GM19468 (cell line): Measurements from ENCODE around the gene COL15A1.
"Not testable (repeated sequence)": the region's sequence is repeated elsewhere in the genome, so short reads cannot be mapped to it uniquely, and the experiment has no call there.

Source experiments
- ATAC-seq: cut with Tn5 transposase; IDR thresholded peaks from one replicate; pipeline ENCODE4 v1.9.1; 2021; ENCODE audit warnings: mild to moderate bottlenecking, moderate library complexity, moderate number of reproducible peaks; ENCODE audit not compliant: unreplicated experiment; ENCODE audit errors: extremely low read depth

The COL15A1 gene

DNA sequence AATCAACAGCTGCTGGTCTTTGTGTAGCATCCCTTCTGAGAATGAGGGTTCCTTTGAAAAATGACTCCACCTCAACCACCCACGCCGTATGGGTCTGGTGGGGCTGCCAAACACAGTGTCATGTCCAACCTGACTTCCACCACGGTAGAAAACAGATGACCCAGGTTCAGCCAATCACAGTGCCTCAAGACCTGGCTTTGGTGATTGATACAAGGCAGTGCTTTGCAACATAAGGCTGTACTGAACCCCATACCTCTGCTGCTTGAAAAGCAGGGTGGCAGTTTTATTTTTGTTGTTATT is 149.7 kb downstream of the COL15A1 start:
- ATAC-seq: no peak

DNA sequence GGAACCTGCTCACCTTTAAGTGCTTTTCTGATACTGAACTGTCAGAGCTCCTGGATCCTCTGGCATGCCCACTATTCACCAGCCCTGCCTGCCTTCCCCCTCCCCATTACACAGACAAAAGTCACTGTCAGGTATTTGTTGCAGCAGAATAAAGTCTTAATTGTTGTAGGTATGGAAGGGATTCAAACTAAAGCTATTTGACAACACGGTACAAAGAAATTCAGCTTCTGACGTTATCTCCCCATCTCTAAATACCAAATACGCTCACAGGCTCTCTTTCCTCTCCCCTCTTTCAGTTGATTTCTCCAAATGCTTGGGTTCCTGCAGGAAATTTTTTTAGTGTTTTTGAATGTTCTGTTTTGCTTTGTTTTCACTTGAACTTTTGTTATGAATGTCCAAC is 151.9 kb downstream of the COL15A1 start:
- ATAC-seq: no peak

DNA sequence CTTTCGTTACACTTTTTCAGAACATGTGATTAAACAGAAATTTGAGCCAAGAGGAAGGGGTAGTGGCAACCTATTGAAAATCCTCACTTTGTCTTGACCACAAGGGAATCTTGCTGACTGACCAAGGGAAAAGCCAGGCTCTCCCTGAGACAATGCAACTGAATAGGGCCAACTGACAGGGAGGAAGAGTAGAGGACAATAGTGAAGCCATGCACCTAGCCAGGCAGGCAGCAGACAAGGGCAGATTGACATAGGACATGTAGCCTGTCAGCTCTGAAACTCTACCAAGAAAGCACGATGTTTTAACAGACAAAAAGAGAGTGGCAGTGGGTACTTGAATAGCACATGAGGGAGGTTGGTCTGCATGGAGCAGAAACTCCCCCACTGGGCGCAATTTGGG is 152.7 kb downstream of the COL15A1 start:
- no peak for ATAC-seq

DNA sequence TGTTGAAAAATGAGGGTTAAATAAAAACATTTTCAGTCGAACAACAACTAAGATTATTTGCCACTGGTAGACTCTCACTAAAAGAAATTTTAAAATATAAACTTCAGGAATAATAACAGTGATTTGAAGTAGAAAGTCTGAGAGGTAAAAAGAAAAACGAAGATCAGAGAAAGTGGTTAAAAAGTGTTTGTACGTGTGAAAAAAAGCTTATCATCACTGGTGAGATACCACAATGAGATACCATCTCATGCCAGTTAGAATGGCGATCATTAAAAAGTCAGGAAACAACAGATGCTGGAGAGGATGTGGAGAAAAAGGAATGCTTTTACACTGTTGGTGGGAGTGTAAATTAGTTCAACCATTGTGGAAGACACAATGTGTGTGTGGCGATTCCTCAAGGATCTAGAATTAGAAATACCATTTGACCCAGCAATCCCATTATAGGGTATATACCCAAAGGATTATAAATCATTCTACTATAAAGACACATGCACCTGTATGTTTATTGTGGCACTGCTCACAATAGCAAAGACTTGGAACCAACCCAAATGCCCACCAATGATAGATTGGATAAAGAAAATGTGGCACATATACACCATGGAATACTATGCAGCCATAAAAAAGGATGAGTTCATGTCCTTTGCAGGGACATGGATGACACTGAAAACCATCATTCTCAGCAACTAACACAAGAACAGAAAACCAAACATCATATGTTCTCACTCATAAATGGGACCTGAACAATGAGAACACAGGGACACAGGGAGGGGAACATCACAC is 156.3 kb downstream of the COL15A1 start:
- not testable (repeated sequence) for ATAC-seq

DNA sequence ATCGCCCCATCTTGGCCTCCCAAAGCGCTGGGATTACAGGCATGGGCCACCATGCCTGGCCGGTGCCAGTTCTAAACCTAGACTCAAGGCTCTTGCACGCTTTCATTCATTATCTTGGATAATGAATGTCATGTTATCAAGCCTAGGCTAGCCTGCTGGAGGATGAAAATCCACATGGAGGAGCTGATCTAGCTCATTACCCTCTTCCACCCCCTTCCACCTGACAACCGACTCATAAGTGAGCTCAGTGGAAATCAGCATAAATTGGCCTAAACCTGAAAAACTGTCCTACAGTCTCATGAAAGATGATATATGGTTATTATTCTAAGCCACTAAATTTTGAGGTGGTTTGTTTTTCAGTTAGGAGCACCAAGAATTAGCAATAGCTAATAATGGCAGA is 157.6 kb downstream of the COL15A1 start:
- ATAC-seq: no peak

DNA sequence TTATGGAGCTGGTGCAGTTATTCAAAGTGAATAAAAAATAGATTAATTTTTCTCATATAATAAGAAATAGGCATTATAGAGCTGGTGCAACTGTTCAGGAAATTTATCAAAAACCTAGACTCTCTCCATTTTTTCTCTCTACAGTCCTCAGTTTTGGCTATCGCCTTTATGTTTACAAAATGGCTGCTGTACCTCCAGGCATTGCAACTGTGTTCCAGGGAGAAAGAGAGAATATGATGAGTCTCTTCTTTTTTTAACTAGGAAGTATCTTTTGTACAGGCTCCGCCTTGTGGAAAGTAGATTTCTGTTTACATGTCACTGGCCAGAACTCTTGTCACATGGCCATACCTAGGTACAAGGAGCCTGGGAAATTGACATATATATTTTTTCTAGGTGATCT is 158.1 kb downstream of the COL15A1 start:
- no peak for ATAC-seq

DNA sequence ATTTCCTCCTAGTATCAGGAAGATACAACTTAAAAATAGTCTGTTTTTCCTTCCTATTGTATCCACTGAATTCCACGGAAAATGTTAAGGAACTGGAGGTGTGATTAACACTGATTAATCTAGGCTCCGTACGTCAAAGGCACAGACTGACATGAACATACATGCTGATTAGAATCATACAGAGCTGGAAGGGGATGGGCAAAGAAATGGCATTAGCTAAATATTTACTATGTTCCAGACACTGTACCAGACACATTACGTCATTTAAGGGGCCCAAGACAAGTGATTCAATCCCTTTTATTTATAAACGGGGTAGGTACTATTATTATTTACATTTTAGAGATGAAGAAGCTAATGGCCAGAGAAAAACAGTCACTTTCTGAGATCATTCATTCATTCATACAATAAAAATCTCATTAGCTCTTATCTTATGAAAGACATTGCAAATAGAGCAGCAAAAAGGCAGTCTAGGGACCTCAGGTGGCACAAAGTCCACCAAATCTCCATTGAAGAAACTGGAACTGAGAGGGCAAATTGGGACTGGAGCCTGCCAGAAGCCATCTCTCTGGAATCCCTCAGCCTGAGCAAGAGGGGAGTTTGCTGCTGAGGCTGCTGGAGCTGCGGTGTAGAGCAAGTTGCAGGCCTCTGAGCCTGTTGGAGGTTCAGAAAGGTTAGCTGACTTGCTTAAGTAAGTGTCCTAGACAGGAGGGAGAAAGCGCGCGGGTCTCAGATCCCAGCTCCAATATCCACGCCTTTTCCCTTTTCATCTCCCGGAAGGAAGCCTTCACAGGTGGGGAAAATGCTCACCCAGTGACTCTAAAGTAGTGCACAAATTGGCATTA is 159.6 kb downstream of the COL15A1 start:
- ATAC-seq: no peak

DNA sequence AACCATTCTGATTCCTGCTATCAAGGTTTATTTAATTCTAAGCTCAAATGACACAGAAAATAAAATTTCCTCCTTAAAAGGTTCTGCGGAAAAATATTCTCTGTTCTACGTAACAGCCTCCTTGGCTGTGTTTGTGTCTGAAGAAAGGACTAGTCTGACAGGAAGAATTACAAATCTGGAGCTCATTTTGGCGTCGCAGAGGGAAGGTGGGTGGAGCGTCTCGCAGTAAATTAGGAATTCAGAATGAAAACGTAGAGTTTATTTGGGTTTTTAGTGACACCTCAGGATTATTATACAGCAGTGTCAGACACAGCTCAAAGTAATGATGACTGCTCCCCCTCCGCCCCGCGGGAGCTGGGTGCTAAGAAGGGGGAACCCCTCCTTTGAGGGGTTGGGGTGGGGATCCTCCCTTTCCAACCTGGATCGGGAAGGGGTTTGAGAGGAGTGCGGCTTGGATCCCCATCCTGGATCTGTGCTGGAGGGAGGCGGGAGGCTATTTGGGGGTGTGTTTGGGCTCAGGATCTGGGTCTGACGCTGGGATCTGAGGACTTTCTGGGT is 160.3 kb downstream of the COL15A1 start:
- ATAC-seq: no peak

DNA sequence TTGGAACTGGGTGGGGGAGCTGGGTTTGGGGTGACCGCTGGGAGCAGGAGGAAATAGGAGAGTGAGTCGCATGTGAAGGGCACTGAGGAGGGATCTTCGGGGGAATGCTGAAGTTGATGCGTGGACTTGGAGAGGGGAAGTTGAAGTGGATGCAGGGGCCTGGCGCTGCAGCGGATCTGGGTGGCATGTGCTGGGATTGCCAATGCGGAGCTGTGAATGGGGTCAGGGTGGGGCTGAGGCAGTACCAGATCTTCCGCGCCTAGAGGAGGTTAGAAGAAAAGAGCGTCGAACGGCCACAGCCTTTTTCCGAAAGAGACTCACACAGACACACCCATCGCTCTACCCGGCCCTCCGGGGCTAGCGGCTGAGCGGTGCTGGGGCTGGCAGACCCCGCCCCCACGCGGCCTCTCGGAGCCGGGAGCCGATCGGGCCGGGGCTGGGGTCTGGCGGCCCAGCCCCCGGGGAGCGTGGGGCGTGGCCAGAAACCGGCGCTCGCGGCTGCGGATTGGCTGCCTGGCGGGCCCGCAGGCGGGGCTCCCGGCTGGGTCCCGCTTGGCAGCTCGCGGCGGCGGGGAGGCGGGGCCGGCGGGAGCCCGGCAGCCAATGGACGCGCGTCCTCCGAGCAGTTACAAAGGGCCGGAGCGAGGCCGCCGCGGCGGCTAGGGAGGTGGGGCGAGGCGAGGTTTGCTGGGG is 160.9 kb downstream of the COL15A1 start, which contains the start of gene TGFBR1:
Gene TGFBR1 (plus strand): TSS at position 655 of the 693 bp plus-strand sequence. CDS start 93 bp downstream, outside the sequence.
- peak; percentile 88 for ATAC-seq

DNA sequence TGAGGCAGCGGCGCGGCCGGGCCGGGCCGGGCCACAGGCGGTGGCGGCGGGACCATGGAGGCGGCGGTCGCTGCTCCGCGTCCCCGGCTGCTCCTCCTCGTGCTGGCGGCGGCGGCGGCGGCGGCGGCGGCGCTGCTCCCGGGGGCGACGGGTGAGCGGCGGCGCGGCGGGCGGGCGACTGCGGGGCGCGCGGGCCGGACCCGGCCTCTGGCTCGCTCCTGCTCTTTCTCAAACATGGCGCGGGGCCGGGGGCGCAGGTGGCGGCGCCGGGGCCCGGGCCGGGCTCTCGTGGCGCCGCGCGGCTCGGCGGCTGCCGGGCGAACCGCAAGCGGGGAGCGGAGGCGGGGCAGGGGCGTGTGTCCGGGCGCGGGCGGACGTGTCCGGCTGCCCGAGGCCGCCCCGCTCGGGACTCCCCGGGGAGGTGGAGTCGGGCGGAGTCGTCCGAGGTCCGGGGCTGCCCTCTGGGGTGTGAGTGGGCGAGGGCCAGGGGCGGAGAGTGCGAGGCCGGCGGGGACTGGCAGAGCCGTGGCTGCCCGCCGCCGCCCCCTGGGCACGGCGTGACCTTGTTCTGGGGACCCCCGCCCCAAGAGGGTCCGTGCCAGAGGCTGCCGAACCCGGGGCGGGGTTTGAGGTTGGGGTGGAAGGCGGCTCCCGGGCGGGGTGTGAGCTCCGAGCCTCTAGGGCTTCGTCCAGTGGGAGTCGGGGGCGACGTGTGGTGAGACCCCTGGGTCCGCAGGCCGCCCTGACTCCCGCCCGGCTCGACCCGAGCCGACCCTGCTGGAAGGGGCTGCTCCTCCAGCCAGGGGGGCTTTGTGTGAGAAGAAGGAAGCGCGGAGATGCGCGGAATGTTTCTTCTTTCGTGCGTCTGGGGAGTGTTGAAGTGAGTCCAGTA is 161.7 kb downstream of the COL15A1 start:
- peak; percentile 8 for ATAC-seq

DNA sequence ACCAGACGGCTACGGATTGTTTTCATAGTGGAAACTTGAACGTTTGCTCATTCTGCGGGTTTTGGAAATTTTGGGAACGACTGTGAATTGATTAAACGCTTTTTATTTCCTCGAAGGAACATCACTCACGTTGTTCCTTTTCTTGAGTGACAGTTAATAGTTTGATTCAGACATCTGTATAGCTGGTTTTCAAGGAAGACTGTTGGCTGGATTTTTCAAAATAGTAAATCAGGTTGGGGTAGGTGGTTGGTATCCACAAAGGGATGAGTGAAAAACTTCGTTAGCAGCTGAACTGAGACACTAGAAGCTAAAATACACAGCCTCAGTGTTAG is 162.3 kb downstream of the COL15A1 start:
- no peak for ATAC-seq

DNA sequence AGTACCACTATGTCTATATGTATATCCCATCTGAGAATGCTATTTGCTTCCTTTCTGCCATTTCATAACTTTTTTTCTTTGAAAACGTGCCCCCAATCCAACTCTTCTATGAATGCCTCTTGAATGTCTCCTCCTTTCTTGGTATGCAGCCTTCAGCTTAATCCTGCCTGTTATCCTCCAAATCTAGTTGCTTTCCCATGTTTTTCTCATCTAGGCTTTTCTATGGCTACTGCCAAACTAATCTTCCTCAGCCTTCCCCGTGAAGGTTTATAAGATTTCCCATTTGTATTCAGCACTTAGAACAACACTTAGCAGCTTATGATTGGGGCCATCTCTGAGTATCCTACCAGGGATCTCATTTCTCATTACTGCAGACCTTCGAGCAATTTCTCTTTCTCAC is 163.7 kb downstream of the COL15A1 start:
- ATAC-seq: no peak

DNA sequence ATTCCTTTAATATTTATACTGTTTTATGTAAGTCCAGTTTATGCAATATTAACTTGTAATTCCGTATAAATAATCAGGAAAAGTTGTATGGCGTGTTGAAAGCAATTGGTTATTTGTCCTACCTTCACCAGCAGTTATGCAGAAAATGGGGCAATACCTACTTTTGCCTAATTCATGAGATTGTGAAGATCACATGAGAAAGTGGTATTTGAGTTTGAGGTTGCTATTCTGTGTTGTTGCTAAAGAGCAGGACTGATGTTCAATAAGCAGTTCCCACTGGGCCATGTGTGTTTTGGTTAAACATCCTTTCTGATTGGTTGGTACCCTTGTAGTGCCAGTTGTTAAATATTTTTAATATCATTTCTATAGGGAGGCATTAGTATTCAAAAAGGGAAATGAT is 164.4 kb downstream of the COL15A1 start:
- no peak for ATAC-seq

DNA sequence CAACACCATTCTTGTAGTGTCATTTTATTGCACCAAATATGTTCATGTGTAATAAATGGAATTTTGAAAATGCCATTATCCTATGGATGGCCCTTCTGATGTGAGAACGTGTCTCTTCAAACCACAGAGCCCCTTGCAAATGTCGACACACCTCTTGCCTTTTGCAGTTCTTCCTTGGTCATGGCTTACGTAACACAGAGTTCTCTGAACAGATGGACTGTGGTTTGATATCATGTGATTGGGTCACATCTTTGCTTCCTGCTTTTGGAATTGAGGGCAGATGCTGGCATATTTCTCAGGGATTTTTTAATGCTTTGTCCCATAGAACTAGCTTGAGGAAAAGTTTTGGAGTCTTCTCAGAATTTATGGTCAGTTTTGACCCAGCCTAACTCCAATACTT is 165.8 kb downstream of the COL15A1 start:
- no peak for ATAC-seq

DNA sequence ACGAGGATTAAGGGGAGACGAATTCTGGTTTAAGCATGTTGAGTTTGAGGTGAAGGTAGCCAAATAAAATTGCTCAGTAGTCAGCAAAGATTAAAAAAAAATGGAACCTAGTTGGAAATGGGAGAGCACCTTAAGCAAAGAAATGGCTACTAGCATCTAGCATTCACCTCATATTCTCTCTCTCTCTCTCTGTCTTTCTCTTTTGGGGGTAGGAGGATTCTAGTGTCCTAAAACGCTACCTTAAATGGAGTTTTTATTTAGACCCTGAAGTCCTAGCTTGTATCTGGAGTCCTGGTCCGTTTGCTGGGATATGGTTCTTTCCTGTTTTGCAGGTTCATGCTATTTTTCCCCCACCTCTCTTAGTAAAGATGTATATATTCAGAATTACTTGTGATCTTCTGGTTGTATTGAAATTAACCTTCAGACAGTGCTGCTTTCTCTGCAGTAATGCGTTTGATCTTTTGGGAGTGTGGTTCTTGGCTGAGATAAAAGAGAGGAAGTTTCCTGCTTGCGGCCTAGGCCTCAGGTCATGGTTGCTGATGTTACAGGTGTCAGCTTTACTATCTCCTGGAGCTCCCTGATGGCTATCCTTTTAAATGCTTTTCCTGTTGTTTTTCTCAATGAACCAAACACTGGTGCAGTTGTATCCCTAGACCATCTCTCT is 169.2 kb downstream of the COL15A1 start:
- no peak for ATAC-seq

DNA sequence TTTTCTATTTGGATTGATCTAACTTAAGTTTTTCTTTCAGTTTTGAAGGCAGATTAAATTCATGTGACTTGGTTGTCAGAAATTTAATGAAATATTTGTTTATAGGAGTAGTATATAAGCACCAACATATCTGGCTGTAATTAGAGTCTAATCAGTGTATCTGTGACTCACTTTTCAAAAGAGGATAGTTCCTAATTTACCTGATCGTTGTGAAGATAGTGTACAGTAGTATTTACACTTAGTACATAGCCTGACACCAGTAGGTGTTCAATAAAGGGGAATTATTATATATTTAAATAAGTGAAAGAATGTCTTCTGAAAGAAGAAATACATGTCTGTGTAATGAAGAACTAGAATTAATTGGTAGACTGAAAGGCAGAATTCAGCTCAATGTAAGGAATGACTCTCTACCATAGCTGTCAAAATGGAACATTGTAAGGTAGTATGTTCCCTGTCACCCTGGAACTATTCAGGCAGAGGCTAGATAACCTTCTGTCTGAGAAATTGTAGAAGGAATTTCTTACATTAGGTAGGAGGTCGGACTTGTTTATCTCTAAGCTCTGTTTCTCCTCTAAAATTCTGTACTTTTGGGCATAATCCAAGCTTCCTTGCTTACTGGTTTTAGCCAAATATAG is 169.8 kb downstream of the COL15A1 start:
- ATAC-seq: no peak

DNA sequence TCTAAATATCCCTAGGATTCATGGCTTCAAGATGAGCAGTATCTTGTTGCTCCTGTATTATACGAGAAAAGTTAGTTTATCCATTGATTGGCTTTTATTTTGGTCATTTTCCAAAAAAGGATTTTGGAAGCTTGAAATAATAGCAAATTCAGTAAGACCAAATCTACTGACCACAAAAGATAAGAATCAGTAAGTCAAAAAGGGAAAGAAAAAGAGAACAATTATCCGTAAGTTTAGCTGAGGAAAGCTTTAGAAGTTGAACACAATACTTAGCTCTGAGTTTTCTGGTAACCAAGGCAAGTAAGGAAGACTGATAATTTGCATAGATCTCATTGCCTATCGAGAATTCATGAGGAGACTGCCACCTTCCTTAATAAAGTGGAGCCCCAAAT is 170.3 kb downstream of the COL15A1 start:
- ATAC-seq: no peak

DNA sequence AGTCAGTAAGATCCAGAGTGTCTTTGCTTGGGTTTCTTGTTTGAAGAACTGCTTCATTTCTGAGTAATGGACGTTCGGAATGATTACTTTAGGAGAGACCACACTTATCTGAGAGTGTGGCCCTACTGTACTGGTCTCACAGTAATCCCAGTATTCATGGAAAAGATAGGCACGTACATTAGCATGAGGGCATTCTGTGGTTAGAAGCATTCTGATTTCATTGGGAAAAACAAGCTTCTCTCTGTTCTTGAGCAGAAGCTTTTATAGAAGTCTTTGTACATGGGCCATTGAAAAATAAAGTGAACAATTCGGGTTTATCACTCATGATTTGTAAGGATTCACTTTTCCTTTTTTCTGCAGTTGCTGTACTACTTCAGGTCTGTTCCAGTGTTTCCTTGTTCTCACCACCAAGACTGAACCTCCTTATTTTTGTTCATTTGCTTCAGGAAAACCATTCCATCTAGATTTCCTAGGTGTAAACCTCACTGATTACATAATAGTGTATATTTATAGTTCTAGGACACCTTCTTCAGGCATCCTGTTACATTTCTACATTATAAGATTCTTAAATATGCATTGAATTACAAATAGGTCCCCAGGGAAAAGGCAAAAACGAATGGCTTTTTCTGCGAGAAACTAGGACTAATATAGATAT is 171.3 kb downstream of the COL15A1 start:
- no peak for ATAC-seq
